GM21737 (cell line): ENCODE results near the gene PLBD2.

ENCODE experiments used
- ATAC-seq: cut with Tn5 transposase; IDR thresholded peaks from one replicate; pipeline ENCODE4 v1.9.1; 2021; ENCODE audit warnings: mild to moderate bottlenecking, moderate library complexity; ENCODE audit not compliant: unreplicated experiment

PLBD2 gene

GRCh38 chr12:113392520-113392919, 34.1 kb downstream of the PLBD2 start:
- no peak for ATAC-seq

- no peak for ATAC-seq
Observed at GRCh38 chr12:113392988-113393579, 34.7 kb downstream of the PLBD2 start.

GRCh38 chr12:113393749-113394148, 35.4 kb downstream of the PLBD2 start:
- ATAC-seq = no peak

- ATAC-seq = no peak
Observed at GRCh38 chr12:113395119-113395518, 36.7 kb downstream of the PLBD2 start.

GRCh38 chr12:113396200-113396599, 37.8 kb downstream of the PLBD2 start:
- no peak for ATAC-seq

- no peak for ATAC-seq
Observed at GRCh38 chr12:113396828-113397496, 38.6 kb downstream of the PLBD2 start.

GRCh38 chr12:113397497-113398197, 39.3 kb downstream of the PLBD2 start:
- no peak for ATAC-seq

GRCh38 chr12:113398346-113399290, 40.2 kb downstream of the PLBD2 start:
- no peak for ATAC-seq

- no peak for ATAC-seq
Observed at GRCh38 chr12:113399490-113399889, 41.1 kb downstream of the PLBD2 start.

- no peak for ATAC-seq
Observed at GRCh38 chr12:113400362-113400761, 42.0 kb downstream of the PLBD2 start.

- no peak for ATAC-seq
Observed at GRCh38 chr12:113401066-113402000, 42.9 kb downstream of the PLBD2 start.

- no peak for ATAC-seq
Observed at GRCh38 chr12:113402586-113403260, 44.3 kb downstream of the PLBD2 start.

GRCh38 chr12:113403435-113404415, 45.3 kb downstream of the PLBD2 start, which contains the start of gene SDS:
Gene SDS (minus strand): TSS chr12:113403887. CDS start chr12:113399708, 4,179 bp downstream.
- no peak for ATAC-seq

GRCh38 chr12:113405694-113406093, 47.3 kb downstream of the PLBD2 start:
- no peak for ATAC-seq

GRCh38 chr12:113407931-113408600, 49.7 kb downstream of the PLBD2 start:
- no peak for ATAC-seq

- no peak for ATAC-seq
Observed at GRCh38 chr12:113408756-113409298, 50.4 kb downstream of the PLBD2 start.

GRCh38 chr12:113409462-113410124, 51.2 kb downstream of the PLBD2 start:
- ATAC-seq = no peak
